GM21717 (cell line): ENCODE measurements around the gene EPN2.
"Not testable (repeated sequence)": the region's sequence is repeated elsewhere in the genome, so short reads cannot be mapped to it uniquely, and the experiment has no call there.

ENCODE experiments used
- ATAC-seq: cut with Tn5 transposase; IDR thresholded peaks from one replicate; pipeline ENCODE4 v1.9.1; 2021; ENCODE audit warnings: mild to moderate bottlenecking, moderate library complexity; ENCODE audit not compliant: unreplicated experiment

EPN2 gene

DNA sequence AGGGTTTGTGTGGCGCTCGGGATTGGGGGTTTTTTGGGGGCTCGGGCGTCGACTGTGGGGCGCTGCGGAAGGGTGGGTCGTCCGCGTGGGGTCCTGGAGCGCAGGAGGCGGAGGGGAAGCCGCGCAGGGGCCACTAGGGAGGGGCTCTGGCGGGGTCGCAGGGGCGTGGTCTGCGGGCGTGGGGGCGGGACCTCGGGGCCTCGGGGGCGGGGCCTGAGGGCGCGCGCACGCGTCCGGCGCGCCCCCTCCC, at the start of gene EPN2:
Gene EPN2 (plus strand): TSS at position 228 of the 250 bp plus-strand sequence. CDS start 45,754 bp downstream, outside the sequence.
- ATAC-seq, result not testable (repeated sequence)

DNA sequence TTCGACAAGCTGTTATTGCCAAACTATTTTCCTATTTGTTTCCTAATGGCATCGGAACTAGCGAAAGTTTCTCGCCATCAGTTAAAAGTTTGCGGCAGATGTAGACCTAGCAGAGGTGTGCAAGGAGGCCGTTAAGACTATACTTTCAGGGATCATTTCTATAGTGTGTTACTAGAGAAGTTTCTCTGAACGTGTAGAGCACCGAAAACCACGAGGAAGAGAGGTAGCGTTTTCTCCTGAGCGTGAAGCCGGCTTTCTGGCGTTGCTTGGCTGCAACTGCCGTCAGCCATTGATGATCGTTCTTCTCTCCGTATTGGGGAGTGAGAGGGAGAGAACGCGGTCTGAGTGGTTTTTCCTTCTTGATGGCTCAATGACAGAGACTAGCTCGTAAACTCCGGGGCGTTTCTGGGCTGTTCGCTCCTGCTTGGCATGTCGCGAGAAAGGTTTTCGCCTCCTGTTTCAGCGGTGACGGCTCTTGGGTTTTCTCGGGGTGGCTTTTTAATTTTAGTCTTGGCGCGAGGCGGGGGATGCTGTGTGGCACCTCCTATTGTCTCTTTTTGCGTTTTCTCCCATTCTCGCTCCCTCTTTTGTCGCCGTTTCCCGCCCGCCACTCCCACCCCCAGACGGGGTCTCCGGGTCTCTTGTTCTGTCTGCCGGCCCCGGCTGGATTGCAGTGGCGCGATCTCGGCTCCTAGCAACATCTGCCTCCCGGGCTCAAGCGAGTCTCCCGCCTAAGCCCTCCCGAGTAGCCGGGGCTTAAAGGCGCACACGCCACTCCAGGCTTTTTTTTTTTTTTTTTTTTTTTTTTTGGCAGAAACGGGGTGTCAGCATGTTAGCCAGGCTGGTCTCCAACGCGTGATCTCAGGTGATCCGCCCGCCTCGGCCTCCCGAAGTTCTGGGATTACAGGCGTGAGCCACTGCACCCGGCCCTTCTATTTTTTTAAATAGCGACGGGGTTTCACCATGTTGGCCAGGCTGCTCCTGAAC, 49.0 kb upstream of the EPN2 start:
- peak; percentile 23 for ATAC-seq

DNA sequence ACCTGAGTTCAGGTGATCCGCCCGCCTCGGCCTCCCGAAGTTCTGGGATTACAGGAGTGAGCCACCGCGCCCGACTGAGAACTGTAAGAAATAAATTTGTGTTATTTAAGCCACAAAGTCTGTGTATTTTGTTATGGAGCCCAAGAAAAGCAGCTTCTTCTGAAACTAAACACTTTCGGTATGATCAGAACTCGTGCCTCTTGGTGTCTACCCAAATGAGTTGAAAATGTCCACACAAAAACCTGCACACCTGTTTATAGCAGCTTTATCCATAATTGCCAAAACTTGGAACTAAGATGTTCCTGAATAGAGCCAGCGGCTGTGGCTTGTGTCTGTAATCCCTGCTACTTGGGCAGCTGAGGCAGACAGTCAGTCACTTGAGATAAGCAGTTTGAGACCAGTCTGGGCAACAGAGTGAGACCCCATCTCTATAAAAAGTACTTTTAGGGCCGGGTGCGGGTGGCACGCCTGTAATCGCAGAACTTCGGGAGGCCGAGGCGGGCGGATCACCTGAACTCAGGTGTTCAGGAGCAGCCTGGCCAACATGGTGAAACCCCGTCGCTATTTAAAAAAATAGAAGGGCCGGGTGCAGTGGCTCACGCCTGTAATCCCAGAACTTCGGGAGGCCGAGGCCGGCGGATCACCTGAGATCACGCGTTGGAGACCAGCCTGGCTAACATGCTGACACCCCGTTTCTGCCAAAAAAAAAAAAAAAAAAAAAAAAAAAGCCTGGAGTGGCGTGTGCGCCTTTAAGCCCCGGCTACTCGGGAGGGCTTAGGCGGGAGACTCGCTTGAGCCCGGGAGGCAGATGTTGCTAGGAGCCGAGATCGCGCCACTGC, 48.1 kb upstream of the EPN2 start:
- peak; percentile 62 for ATAC-seq

DNA sequence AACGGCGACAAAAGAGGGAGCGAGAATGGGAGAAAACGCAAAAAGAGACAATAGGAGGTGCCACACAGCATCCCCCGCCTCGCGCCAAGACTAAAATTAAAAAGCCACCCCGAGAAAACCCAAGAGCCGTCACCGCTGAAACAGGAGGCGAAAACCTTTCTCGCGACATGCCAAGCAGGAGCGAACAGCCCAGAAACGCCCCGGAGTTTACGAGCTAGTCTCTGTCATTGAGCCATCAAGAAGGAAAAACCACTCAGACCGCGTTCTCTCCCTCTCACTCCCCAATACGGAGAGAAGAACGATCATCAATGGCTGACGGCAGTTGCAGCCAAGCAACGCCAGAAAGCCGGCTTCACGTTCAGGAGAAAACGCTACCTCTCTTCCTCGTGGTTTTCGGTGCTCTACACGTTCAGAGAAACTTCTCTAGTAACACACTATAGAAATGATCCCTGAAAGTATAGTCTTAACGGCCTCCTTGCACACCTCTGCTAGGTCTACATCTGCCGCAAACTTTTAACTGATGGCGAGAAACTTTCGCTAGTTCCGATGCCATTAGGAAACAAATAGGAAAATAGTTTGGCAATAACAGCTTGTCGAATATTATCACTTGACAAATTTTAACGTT, 47.3 kb upstream of the EPN2 start:
- not testable (repeated sequence) for ATAC-seq

DNA sequence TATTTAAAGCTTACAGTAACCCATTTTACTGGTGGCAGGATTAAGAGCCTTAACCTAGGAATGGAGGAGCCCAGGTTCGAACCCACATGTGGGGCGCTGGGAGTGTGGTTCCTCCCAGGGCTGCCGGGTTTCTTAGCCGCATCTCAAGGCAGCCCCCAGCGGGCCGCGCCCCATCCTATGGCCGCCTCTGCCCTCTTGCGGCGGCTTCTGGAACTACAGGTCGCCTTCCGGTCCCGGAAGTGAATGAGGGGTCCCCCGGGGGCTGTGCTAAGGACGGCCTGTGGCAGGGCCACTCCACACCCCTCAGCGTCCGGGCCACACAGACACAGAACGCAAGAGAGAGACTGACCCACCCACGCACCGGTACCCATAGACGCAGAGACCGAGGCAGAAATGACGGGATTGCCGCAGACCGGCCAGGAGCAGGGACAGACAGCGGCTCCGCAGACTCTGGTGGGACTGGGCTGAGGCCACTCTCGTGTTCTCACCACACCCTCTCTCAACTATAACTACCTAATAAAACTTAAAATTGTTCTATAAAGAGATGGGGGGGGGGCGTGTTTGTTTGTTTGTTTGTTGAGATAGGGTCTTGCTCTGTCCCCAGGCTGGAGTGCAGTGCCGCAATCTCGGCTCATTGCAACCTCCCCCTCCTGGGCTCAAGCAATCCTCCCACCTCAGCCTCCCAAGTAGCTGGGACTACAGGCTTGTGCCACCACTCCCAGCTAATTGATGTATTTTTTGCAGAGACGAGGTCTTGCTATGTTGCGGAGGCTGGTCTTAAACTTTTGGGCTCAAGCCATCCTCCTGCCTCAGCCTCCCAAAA, 40.6 kb upstream of the EPN2 start:
- ATAC-seq, result peak; percentile 71

DNA sequence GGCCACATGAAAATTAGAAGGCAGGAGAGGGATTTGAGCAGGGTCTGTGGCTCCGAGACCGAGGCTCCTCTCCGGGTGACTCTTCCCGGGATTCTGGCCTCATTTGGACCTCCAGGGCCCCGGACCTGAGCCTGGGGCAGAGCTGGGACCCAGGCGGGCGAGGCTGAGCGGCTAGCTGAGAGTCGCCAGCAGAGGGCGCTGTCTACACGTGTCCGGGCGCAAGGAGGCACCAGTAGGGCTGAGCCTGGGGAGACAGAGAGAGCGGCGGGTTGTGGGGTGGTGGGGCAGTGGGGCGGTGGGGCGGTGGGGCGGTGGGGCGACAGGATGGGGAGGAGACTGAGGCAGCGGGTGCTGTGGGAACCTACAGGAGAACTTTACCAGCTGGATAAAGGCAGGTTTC, 34.7 kb upstream of the EPN2 start:
- ATAC-seq, result peak; percentile 75

DNA sequence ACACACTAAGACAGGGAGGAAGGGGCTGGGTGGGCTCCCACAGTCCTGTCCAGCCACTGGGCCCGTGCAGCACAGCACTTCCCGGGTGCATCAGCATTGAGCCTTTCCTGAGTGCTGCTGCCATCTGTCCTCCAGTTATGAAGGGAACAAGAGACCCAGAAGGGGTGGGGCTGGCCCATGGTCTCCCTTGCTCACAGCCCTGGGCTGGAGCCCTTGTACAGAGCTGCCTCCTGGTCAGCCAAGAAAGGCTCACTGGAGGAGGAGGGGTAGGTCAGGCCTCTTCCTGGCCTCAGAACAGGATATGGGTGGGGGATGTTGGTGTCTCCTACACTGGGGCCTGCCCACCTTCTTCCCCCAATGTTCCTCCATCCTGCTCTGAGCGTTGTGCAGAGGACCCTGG, 33.7 kb upstream of the EPN2 start:
- ATAC-seq, result not testable (repeated sequence)

DNA sequence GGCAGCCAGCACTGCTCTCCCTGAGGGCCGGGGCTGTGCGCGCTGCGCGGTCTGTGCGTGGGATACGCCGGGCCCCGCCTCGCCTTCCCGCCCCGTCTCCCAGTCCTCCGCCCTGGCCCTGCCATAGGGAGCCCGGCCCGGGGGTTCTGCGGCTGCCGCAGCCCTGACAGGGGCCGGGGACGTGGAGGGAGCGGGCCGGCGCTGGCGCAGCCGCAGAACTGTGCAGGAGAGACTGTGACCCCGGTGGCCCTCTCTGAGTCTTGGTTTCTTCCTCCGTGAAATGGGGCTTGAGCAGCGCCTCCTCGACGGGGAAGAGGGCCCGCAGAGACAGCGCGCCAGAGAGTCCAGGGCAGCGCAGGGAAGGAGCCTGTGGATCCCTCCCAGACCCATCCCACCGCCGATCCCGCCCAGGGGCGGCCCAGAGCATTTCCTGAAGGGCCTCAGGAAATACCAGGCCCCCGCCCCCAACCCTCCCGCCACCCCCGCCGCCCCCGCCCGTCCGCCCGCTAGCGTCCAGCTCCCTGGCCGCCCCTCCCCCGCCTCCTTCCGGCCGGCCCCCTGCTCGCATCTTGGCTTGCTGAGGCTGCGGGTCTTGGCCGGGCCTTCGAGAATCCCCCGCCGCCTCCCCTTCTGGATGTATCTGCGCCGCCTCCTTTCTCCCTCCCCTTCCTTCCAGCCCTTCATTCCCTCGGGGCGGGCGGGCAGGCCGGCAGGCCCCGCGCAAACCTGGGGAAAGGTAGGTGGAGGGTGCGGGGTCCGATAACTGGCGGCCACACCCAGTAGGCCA, 21.9 kb upstream of the EPN2 start:
- not testable (repeated sequence) for ATAC-seq

DNA sequence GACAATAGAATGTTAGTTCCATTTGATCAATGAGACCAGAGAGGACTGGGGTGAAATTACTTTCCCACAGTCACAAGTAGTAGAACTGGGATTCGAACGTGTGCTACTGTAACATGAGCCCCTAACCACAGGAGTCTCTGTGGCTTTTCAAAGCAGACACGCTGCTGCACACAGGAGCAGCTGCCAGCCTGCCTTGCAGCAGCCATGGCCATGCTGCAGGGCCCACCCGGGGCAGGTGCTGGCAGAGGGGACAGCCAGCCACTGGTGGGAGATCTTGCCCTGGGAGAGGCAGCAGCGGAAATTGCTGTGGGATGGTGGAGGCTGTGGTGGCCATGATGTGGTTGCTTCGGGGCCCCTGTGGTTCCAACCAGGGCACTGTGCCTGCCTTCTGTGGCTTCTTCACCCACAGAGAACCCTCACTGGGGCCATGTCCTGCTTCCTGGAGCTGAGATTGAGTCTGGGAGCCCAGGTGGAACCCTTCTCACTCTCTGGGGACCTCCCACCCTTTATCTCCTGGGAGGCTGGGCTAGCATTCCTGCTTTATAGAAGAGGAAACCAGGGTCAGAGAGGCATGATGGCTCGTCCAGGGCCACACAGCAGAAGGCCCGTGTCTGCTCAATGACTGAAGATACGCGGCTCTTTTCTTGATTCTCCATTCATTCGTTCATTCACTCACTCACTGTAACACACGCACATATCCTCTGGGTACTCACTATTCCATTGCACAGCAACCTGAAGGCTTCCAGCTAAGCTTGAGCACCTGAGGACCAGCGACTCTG, 20.8 kb upstream of the EPN2 start:
- ATAC-seq, result not testable (repeated sequence)

DNA sequence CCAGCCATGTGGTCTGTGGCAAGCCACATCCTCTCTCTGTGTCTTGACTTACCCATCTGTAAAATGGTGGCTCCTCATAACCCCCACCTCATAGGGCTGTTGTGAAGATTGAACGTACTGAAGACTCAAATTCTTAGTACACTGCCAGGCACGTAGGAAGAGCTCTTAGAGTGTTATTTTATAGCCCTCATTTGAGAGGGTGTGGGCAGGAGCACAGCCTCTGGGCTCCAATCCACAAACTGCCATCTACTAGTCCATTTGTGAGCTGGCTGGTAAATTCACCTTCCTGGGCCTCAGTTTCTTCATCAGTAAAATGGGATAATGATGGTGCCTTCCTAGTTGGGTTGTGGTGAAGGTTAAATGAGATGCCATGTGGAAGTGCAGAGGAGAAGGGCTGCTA, 18.3 kb upstream of the EPN2 start:
- not testable (repeated sequence) for ATAC-seq

DNA sequence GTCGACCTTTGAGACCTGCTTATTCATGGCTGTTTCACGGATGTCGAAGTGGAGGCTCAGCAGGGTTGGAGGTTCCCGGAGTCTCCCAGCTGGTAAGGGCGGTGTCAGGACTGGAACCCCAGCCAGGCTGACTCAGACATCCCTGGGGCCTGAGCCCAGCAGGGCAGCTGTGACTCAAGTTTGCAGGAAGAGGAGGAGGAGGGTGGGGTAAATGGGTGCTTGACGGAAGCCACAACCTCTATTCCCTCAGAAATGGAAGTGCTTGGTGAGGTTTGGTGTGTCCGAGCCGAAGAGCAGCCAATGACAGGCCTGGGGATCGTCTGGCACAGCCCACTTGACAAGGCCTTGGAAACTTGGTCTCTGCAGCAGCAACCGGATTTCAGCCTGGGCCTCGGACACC, 17.8 kb upstream of the EPN2 start:
- ATAC-seq, result not testable (repeated sequence)

DNA sequence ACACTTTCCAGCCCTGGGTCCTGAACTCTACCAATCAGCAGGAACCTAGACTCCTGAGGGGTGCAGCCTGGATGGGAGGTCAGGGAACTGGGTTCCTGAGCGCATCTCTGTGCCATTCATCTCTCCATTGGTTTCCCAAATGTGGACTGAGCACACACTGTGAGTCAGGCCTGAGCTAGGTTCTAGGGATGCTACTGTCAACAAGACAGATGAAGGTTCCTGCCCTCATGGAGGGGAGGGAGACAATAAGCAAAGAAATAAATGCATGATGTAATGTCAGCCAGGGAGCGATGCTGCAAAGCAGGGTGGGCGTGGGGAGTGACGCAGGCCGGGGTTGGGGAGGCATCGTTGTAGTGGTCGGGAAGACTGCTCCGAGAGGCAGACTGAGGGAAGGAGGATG, 17.0 kb upstream of the EPN2 start:
- ATAC-seq, result not testable (repeated sequence)

DNA sequence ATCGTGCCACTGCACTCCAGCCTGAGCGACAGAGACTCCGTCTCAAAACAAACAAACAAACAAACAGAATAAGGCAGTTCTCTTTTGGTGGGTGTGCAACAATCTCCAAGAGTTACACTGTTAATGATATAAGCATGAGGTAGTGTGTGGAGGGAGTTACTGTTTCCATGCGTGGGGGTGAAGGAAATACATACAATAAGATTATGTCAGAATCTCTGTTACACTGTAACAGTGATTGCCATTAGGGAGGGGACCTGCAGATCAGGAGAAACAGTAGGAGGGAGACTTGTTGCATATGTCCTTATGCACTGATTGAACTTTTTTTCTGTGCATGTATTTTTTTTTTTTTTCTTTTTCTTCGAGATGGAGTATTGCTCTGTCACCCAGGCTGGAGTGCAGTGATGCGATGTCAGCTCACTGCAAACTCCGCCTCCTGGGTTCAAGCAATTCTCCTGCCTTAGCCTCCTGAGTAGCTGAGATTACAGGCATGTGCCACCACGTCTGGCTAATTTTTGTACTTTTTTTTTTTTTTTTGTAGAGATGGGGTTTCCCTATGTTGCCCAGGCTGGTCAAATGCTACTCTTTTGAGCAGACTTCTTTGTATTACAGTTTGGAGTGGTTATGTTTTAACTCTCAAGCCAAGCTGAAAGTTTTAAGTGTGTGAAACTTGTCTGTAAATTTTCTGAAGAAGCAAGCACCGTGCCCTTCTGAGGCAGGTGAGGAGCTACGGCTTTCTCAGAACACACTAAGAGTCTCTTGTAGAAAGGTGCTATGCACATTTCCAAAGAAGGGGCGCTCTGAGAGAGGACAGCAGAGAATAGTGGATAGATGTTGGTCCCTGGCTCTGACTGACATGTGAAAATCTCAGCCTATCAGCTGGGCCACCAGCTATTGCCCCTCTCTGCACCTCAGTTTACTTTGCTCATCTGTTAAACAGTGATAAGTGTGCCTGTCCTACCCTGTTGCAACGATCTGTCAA, 10.3 kb upstream of the EPN2 start:
- ATAC-seq, result not testable (repeated sequence)

DNA sequence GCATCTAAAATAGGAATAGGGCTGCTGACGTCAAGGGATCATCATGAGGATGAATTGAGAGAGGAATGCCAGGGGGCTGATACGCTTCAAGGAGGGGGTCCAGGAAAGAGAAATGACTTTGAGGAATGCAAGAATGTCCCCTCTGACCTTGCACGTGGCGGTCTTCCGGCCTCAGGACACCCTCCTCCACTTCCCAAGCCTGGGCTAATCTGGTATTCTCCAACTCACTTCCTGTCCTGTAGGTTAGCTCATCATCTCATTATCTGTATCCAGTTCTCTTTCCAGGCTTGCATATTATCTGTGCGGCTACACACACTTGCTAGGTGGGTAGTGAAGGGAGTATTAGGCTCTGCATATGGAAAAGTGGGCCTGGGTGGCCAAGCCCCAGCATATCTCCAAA, 2.5 kb upstream of the EPN2 start:
- ATAC-seq, result not testable (repeated sequence)

DNA sequence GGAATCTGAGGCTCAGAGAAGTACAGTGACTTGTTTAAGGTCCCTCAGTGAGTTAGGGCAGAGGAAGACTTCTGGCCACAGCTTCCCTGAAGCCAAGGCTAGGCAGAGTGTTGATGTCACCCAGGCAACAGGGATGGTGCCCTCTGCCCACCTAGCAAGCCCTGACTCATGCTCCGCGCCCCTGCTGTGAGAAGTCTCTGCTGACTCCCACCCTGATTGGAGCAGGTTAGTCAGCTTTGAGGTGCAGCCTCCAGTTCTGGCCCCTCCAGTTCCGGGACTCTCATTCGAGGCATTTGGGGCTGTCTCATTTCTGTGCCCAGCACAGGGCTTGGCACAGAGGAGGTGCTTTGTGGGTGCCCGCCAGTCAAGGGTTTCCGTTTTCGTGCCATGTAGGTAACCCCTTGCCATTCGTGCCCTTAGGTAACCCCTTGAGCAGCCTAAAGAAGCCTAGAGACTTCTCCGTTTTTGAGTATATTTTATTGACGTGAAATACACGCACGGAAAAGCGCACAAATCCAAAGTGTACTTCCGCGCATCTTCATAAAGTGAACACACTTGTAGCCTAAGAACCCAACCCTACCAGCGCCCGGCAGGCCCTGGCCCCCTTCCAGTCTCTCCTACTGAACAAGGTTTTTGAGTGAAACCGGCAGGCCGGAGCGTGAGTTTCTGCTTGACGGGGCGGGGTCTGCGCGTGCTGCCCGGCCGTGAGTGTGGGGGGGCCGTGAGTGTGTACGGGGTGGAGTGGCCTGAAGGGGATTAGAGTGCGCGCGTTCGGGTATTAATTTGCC, 621 bp upstream of the EPN2 start:
- peak; percentile 31 for ATAC-seq

DNA sequence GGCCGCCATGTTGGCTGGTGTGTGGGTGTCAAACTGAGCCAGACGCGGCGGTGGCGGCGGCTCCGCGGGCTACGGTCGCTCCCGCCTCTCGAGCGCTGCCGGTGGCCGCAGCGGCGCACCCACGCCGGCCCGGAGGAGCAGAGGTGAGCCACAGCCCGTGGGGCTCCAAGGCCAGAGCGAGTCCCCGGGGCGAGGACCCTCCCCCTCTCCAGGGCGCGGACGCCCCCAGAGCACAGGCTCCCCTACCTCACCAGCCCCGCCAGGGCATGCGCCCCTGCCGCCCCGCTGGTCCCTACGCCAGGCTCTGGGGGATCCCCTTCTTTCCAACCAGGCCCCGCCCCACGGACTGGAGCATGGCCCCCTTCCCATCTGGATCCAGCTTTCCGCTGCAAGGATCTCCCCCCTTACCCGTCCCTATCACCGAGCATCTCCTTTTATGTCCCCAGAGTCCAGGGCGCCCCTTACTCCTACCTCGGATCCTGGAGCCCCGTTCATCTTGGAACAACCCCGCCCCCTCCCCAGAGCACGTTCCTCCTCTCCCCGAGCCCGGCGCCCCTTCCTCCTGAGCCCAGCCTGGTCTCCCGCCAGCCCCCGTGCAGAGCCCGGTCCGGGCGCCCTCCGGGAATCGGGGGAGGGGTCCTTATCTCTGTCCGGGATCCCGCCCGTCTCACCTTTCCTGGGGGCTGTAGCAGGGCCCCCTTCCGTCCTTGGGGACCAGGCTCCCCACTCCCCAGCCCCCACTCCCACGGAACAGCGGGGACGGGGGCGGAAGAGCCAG, 412 bp downstream of the EPN2 start:
- peak; percentile 50 for ATAC-seq
